LNCaP clone FGC (cell line): Measurements from ENCODE around the gene HORMAD2.
"Not testable (repeated sequence)": the region's sequence is repeated elsewhere in the genome, so short reads cannot be mapped to it uniquely, and the experiment has no call there.

ENCODE experiments used
- DNase-seq: peaks from one replicate; pipeline ENCODE4 v3.0.0-alpha.2; 2011; ENCODE audit warnings: low read depth
- H3K4me3 ChIP-seq: 2 replicates; pipeline ENCODE4 v1.5.1; 2011; ENCODE audit warnings: mild to moderate bottlenecking, low read depth, low read length, control low read depth
- TF ChIP-seq, protein P1 (sequence below): IDR thresholded peaks from 2 replicates; pipeline ENCODE4 v1.5.1; 2012; ENCODE audit warnings: mild to moderate bottlenecking; ENCODE audit not compliant: control insufficient read depth, insufficient read depth; ENCODE audit errors: extremely low read depth

The HORMAD2 gene

DNA sequence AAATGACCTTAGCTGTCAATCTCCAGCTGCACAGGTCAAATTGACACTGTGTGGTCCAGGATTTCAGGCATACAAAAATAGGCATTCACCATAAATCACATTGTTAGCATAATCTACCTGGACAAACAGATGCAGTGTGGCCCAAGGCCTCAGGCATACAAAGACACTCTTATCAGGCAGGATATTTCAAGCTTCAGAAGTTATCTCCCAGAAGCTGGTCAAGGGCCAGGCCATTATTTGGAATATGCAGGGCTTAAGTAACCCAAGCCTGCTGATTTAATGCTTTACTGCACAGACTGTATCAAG lies 25.5 kb upstream of the HORMAD2 start:
- TF ChIP-seq, protein P1, sequence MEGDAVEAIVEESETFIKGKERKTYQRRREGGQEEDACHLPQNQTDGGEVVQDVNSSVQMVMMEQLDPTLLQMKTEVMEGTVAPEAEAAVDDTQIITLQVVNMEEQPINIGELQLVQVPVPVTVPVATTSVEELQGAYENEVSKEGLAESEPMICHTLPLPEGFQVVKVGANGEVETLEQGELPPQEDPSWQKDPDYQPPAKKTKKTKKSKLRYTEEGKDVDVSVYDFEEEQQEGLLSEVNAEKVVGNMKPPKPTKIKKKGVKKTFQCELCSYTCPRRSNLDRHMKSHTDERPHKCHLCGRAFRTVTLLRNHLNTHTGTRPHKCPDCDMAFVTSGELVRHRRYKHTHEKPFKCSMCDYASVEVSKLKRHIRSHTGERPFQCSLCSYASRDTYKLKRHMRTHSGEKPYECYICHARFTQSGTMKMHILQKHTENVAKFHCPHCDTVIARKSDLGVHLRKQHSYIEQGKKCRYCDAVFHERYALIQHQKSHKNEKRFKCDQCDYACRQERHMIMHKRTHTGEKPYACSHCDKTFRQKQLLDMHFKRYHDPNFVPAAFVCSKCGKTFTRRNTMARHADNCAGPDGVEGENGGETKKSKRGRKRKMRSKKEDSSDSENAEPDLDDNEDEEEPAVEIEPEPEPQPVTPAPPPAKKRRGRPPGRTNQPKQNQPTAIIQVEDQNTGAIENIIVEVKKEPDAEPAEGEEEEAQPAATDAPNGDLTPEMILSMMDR: no peak
- no peak overlapping the region for H3K4me3 ChIP-seq
- no peak for DNase-seq

GRCh38 chr22:30056015-30056414 lies 24.2 kb upstream of the HORMAD2 start:
- TF ChIP-seq, protein P1: no peak
- H3K4me3 ChIP-seq: no peak overlapping the region
- no peak for DNase-seq

GRCh38 chr22:30057375-30057774 lies 22.9 kb upstream of the HORMAD2 start:
- TF ChIP-seq, protein P1: no peak
- no peak for DNase-seq
- H3K4me3 ChIP-seq: no peak overlapping the region

GRCh38 chr22:30059346-30060020 lies 20.8 kb upstream of the HORMAD2 start:
- DNase-seq, H3K4me3 ChIP-seq: not testable (repeated sequence)

DNA sequence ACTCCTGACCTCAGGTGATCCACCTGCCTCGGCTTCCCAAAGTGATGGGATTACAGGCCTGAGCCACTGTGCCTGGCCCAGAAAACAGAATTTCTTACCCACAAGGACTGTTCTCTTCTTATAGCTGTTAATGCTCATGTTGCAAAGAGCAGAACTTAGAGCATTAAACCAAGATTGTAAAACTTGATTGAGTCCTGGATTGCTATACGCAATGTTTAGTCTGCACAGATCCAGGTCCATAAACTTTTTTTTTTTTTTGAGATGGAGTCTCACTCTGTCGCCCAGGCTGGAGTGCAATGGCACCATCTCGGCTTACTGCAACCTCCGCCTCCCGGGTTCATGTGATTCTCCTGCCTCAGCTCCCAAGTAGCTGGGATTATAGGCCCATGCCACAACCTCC lies 19.2 kb upstream of the HORMAD2 start:
- not testable (repeated sequence) for H3K4me3 ChIP-seq, DNase-seq

DNA sequence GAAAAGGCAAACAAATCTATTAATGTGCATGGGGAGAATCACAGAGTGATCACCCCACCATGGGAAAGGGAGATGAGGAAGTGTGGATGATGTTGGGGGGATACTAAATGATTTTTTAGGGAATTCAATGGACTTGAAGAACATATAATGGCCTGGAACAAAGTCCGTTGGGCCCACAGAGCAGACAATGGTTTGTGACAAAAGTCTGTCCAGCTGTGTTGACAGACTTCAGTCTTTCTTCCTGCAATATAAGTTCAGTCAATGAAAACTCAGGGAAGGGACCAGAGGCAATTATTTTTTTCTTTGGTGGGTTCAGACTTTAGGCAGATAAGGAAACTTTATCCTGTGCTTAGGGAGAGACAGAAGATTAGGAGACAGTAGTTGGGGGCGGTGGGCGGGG lies 18.0 kb upstream of the HORMAD2 start:
- no peak overlapping the region for H3K4me3 ChIP-seq
- TF ChIP-seq, protein P1: no peak
- DNase-seq: no peak

DNA sequence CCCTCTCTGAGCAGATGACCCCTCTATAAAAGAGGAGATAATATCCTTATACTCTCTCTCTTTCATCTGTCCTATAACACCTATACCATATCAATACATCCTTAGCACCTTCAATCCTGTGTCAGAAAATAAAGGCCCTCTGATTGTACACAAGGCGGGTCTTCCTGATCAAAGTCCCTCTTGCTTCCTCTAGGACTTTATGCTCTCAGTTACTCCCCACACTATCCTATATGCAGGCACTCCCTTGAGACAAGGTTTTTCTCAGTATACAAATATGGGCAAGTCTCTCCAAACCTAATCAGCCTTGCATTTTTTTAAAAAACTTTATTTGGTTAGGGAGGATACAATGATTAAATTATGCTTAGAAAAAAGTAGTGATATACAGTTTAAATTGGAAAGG lies 17.3 kb upstream of the HORMAD2 start:
- TF ChIP-seq, protein P1: no peak
- no peak overlapping the region for H3K4me3 ChIP-seq
- no peak for DNase-seq

GRCh38 chr22:30064172-30064571 lies 16.1 kb upstream of the HORMAD2 start:
- TF ChIP-seq, protein P1: no peak
- no peak overlapping the region for H3K4me3 ChIP-seq
- no peak for DNase-seq
